NK-92 treated with Interleukin-12 subunit alpha and Interleukin-12 subunit beta, amount 100 ng/mL, for 24 hours (cell line): ENCODE data around the gene PAFAH2.

Experiments used
- DNase-seq: peaks from one replicate; lab custom pipeline; 2025; lab: John Stamatoyannopoulos, UW

The PAFAH2 gene

GRCh38 chr1:26031196-26031595 lies 33.3 kb upstream of the PAFAH2 start:
- DNase-seq = no peak

- DNase-seq = no peak
These were observed 32.1 kb upstream of the PAFAH2 start for GRCh38 chr1:26029864-26030481.

- no peak for DNase-seq
These were observed 31.4 kb upstream of the PAFAH2 start for GRCh38 chr1:26029054-26029863.

GRCh38 chr1:26028490-26028980 lies 30.7 kb upstream of the PAFAH2 start:
- DNase-seq = no peak

GRCh38 chr1:26027716-26028489 lies 30.0 kb upstream of the PAFAH2 start:
- DNase-seq = no peak

GRCh38 chr1:26025517-26025916 lies 27.7 kb upstream of the PAFAH2 start:
- DNase-seq = no peak

GRCh38 chr1:26025060-26025459 lies 27.2 kb upstream of the PAFAH2 start:
- DNase-seq = no peak

GRCh38 chr1:26023826-26024225 lies 26.0 kb upstream of the PAFAH2 start:
- no peak for DNase-seq

- DNase-seq = no peak
These were observed 25.1 kb upstream of the PAFAH2 start for GRCh38 chr1:26023009-26023408.

GRCh38 chr1:26022404-26022779 lies 24.5 kb upstream of the PAFAH2 start:
- no peak for DNase-seq

- no peak for DNase-seq
These were observed 24.0 kb upstream of the PAFAH2 start, which contains the start of gene EXTL1 for GRCh38 chr1:26021647-26022403. Gene EXTL1, plus strand, starts transcription at chr1:26021775. Its CDS starts 872 bp downstream, at chr1:26022647.

- no peak for DNase-seq
These were observed 23.2 kb upstream of the PAFAH2 start for GRCh38 chr1:26020941-26021646.

- DNase-seq = no peak
These were observed 22.5 kb upstream of the PAFAH2 start for GRCh38 chr1:26020330-26020768.

- no peak for DNase-seq
These were observed 21.9 kb upstream of the PAFAH2 start for GRCh38 chr1:26019641-26020315.

GRCh38 chr1:26017606-26018005 lies 19.7 kb upstream of the PAFAH2 start:
- DNase-seq = no peak

GRCh38 chr1:26016953-26017545 lies 19.2 kb upstream of the PAFAH2 start:
- no peak for DNase-seq

- DNase-seq = no peak
These were observed 18.5 kb upstream of the PAFAH2 start for GRCh38 chr1:26016258-26016952.

GRCh38 chr1:26015358-26015757 lies 17.5 kb upstream of the PAFAH2 start:
- no peak for DNase-seq

- DNase-seq = no peak
These were observed 16.3 kb upstream of the PAFAH2 start for GRCh38 chr1:26014179-26014578.

GRCh38 chr1:26012864-26013263 lies 15.0 kb upstream of the PAFAH2 start:
- DNase-seq = no peak
